Uterus (tissue), 2 donors: ENCODE results near the gene IL36RN.

Experiments
- POLR2A ChIP-seq, 2 donors: fragments of 450-650 bp; IDR thresholded peaks; one replicate each; pipeline ENCODE4 v1.6.1; 2016; ENCODE audit warnings: antibody characterized with exemption in 2 of 2, mild to moderate bottlenecking in 1 of 2, moderate library complexity in 1 of 2
- TF ChIP-seq, protein P1 (sequence below), 4 experiments: fragments of 200-600 bp in 2 of 4; fragments of 450-650 bp in 2 of 4; sonication (generic) in 2 of 4; IDR thresholded peaks; one replicate each; pipeline ENCODE4 v1.5.1; 2016 to 2019; ENCODE audit warnings: antibody characterized with exemption in 4 of 4, mild to moderate bottlenecking in 2 of 4, moderate library complexity in 1 of 4

DNA sequence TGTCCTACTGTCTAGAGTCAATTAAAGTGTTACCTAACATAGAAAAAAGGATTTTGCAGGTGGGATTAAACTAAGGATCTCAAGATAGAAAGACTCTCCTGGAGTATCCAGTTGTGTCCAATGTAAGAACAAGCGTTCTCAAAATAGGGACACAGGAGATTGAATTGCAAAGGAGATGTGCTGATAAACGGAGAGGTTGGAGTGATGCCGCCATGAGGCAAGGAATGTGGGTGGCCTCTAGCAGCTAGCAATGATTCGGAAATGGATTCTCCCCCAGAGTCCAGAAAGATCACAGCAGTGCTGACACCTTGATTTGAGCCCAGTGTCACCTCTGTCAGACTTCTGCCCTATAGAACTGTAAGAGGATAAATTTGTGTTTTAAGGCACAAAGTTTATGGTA lies 44.3 kb downstream of the IL36RN start:
- no peak for TF ChIP-seq POLR2A (IDR thresholded peaks at IDR 0.05)
- TF ChIP-seq, protein P1, sequence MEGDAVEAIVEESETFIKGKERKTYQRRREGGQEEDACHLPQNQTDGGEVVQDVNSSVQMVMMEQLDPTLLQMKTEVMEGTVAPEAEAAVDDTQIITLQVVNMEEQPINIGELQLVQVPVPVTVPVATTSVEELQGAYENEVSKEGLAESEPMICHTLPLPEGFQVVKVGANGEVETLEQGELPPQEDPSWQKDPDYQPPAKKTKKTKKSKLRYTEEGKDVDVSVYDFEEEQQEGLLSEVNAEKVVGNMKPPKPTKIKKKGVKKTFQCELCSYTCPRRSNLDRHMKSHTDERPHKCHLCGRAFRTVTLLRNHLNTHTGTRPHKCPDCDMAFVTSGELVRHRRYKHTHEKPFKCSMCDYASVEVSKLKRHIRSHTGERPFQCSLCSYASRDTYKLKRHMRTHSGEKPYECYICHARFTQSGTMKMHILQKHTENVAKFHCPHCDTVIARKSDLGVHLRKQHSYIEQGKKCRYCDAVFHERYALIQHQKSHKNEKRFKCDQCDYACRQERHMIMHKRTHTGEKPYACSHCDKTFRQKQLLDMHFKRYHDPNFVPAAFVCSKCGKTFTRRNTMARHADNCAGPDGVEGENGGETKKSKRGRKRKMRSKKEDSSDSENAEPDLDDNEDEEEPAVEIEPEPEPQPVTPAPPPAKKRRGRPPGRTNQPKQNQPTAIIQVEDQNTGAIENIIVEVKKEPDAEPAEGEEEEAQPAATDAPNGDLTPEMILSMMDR (IDR thresholded peaks at IDR 0.05), result no peak
